ENCODE data around the gene POU5F1.

DNA sequence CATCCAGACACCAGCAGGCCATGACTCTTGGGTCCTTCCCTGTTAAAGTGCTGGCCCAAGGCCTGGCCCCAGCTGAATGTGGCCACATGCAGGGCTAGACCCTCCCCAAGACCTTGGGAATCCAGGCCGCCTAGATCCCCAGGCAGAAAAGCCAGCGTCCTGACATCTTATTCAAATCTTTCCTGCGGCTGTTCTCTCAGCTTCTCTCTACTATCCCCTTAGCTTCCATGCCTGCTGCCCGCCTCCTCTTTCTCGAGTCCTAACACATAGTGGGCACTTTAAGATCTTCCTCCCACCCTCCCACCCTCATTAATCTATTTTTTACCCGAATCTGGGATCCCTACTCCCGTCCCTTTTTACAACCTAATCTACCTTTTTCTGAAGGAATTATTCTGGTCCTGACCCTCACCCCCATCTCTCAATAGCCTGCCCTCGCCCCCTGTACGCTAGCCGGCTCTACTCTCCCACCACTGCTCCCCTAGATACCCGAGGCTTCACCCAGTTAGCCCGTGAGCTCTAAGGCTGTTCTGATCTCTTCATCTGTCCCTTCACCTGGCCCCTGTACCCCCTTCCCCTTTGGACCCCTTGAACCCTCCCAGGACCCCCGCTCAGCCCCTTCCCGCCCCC, 12.9 kb downstream of the POU5F1 start, which contains the start of gene CCHCR1:
- TF ChIP-seq, protein P1, sequence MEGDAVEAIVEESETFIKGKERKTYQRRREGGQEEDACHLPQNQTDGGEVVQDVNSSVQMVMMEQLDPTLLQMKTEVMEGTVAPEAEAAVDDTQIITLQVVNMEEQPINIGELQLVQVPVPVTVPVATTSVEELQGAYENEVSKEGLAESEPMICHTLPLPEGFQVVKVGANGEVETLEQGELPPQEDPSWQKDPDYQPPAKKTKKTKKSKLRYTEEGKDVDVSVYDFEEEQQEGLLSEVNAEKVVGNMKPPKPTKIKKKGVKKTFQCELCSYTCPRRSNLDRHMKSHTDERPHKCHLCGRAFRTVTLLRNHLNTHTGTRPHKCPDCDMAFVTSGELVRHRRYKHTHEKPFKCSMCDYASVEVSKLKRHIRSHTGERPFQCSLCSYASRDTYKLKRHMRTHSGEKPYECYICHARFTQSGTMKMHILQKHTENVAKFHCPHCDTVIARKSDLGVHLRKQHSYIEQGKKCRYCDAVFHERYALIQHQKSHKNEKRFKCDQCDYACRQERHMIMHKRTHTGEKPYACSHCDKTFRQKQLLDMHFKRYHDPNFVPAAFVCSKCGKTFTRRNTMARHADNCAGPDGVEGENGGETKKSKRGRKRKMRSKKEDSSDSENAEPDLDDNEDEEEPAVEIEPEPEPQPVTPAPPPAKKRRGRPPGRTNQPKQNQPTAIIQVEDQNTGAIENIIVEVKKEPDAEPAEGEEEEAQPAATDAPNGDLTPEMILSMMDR (IDR thresholded peaks at IDR 0.05), result no peak
- TF ChIP-seq POLR2A (IDR thresholded peaks at IDR 0.05), result no peak
